NCI-H82 treated with DMSO at 0.1 percent for 48 hours (cell line): ENCODE measurements around the gene SLC1A2.

ENCODE experiments used
- DNase-seq: peaks from one replicate; lab custom pipeline; 2025; ENCODE audit not compliant: unreplicated experiment; lab: John Stamatoyannopoulos, UW

Gene SLC1A2

GRCh38 chr11:35352077-35352888 is 67.1 kb downstream of the SLC1A2 start:
- no peak for DNase-seq

GRCh38 chr11:35349897-35350296 is 69.5 kb downstream of the SLC1A2 start:
- no peak for DNase-seq

DNA sequence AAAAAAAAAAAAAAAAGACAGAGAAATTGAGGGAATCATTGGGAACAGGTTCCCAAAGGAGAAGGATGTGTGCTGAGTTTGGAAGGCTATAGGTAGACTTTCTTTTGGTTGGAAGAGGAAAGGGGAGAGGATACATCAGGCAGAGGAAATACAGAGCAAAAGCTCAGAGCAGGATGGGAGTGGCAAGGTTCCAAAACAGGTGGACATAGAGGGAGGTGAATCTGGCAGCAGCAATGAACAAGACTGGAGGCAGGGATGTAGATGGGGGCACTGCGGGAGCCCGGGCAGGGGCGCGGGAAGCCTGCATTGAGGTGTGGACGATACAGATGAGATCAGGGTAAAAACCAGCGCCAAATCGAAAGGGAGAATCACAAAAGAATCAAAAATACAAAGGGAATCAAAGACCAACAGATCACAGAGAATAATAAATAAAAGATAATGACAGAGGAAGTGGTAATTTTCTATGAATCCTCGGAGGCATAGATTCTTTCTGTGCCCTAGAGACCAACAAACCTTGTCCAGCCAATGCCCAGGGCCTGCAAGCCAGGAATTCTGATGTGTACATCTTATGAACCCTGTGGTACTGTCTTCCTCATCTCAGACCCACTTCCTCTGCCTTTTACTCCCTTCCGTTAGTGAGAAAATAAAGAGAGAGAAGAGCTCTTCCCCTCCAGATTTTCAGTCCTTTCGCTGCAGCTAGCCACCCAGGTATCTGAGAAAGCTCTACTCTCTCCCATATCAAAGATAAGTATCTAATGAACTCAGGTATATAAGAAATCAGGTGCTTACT is 70.3 kb downstream of the SLC1A2 start:
- no peak for DNase-seq

DNA sequence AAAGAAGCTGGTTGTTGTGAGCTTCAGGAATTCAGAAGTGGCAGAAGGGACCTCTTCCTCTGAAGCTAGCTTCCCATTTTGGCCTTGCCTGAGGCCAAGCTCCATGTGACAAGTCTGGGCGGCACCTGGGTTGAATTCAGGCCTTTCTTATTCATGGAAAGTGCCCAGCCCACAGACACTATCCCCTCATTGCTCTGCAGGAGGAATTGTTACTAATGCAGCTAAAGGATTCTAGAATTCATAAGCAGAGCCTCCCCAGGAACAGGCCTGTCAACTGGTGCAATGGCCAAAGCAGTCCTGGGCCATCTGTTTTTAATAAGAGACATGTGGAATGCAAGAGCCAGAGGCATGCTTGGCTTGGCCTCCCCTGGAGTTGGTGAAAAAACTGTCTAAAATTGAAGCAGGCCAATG is 71.4 kb downstream of the SLC1A2 start:
- DNase-seq: no peak

- no peak for DNase-seq
Observed at GRCh38 chr11:35347173-35347878, 72.0 kb downstream of the SLC1A2 start.

- DNase-seq: no peak
Observed at GRCh38 chr11:35346472-35347156, 72.7 kb downstream of the SLC1A2 start.

DNA sequence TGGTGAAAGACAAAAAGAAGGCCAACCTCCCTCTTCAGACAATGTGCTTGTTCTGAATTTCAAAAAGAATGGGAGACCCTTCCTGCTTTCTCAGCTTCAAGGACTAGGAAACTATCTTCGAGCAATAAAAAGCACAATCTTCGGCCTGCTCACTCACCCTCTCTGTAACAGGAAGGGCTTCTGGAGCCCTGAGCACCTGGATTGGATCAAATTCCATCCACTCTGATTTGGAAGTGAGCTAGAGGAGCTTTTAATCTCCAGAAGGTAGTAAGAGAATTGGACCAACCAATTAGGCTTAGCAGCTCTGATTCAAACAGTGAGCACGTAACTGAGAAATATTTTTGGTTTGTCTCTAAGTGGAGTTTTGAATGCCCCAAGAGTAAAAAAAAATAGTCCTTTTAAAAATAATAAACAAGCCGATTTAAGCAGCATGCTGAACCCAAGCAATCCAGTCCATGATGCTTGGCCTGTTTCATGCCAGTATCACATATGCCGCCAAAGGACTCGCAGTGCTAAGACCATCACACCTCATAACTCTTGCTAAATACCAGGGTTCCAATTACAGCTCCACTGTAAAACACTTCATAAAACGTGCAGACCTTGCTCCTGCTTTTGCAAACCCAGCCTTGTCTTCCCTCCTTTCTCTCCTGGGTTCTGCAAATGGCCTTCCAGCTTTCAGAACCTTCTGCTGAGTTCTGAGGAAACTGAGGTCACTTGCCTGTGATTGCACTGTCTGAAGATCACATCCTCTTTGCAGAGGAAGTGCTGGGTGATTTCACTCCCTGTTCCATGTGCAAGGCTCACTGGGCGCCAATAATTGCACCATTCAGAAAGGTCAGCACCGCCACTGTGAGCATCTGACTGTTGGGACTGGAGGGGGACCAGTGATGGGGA is 74.4 kb downstream of the SLC1A2 start:
- DNase-seq: no peak

GRCh38 chr11:35343033-35343598 is 76.2 kb downstream of the SLC1A2 start:
- DNase-seq: no peak

DNA sequence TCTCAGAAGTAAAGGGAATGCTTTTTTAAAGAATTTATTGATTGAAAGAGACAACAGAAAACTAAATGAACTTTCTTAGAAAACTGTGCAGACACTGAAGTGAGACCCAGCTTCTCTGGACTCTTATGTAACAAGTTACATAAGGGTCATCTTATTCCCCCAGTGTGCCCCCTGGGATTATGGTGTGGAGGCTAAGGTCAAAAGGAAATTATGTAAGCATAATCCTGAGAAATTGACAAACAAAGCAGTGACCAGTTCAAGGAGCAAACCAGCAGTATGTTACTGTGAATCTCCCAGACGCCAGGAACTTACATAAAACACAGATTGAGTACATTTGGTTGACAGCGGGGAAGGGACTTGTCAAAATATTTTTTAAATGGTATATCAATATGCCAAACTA is 78.6 kb downstream of the SLC1A2 start:
- DNase-seq: no peak

DNA sequence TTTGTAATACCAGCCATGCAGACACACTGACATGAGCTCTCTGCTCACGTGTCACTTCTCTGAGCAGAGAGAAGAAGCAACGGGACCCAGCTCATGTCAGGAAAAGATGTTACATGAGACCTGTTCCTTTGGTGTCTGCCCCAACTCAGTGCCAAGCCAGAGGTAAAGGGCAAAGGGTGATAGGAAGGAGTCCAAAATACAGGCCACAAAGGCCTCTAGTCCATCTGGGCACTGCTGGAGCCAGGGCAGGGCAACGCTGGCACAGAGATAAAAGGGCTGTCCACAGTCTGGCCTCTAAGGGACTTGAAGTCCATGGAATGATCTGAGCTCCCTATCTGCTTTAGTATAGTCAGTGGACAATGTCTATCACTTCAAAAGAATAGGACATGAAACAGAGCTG is 79.3 kb downstream of the SLC1A2 start:
- no peak for DNase-seq

- no peak for DNase-seq
Observed at GRCh38 chr11:35338921-35339320, 80.4 kb downstream of the SLC1A2 start.

- DNase-seq: no peak
Observed at GRCh38 chr11:35337914-35338305, 81.4 kb downstream of the SLC1A2 start.

- no peak for DNase-seq
Observed at GRCh38 chr11:35337136-35337913, 82.0 kb downstream of the SLC1A2 start.

GRCh38 chr11:35336726-35337125 is 82.6 kb downstream of the SLC1A2 start:
- no peak for DNase-seq

DNA sequence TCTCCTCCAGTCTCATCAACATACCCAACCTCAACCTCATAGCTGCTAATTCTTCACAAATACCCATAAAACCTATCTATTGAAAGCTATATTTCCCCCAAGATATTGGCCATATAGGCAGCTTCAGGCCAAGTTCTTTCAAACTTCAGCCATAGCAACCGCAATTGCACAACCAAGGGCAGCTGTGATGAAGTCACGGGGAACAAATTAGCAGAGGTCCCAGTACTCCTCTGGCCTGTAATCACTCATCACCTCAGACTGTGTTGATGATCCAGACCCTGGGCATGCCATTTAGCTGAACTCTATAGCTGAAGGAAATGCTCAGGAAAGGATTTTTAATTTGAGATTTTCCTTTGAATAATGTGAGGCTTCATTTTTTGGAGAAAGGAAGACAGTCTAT is 84.1 kb downstream of the SLC1A2 start:
- DNase-seq: no peak

DNA sequence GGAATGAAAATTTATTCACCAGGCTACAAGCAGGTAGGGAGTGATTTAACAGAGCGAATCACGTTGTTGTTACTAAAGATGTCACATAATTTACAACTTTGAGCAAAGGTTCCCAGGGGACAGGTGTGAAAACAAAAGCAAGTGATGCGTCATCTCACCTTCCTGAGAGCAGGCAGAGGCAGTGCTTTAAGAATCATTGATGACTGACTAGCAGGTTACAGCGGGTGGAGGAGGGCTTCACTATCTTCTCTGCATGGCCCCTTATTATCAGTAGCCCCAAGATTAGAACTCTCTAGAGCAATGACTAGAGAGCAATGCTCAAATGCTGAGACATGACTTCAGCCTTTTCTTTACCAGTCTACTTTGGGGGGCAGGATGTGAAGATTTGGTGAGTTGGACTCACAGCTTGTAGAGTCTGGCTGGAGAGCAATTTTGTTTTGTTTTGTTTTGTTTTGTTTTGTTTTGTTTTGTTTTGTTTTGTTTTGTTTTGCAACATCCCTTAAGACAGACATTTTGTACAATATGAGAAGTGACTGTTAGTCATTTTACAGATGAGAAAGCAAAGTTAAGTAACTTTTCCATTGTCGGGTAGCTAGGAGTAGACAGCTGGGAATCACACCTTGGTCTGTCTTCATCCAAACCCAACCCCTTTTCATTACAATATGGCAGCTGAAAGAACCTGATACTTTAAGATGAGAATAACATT is 84.8 kb downstream of the SLC1A2 start:
- no peak for DNase-seq

DNA sequence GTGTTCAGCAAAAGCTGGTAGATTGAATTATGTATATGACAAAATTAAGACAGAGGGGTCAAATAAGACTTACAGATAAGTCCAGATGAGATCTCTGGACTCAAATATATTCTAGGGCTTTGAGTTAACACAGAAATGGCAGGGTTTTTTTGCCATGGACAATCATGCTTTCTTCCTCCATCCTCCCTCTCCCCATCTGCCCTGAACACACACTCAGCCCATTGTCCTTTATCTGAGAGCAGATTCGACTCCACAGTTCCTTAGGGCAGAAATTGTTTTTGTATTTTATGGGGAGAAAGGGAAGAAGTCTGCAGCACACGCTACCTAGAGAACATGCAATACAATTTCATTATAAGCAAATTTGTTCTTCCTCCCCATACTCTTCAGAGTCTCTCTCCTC is 86.8 kb downstream of the SLC1A2 start:
- no peak for DNase-seq

DNA sequence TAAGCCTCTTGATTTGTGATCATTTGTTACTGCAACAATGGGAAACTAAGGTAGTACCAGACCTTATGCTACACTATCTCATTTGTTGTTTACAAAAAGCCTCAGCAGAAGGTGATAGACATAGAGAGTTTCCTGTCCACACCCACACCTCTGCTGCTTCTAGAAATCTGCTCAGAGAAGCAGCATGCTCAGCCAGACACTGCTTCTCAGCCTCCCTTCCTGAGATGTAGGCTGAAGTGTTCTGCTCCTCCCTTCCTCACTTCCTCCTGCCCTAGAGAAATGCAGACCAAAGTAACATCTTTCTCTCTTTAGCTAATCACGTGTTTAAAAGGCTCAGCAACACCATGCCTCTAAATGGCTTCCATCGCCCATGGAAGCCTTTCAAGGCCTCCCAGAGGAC is 88.4 kb downstream of the SLC1A2 start:
- no peak for DNase-seq
